Right ventricle myocardium superior (tissue), 1 donor: ENCODE data around the gene ESYT2. TPM values are rescaled to one million over a fixed set of nuclear protein-coding genes. Genes with fewer than 3 reads are reported as not detected.
"Not testable (repeated sequence)": the region's sequence is repeated elsewhere in the genome, so short reads cannot be mapped to it uniquely, and the experiment has no call there.

ENCODE experiments used
- ATAC-seq: fragments of 200-7000 bp; cut with Tn5 transposase; one replicate; pipeline ENCODE4 v1.9.1; 2020; ENCODE audit warnings: mild to moderate bottlenecking; ENCODE audit not compliant: poor library complexity
- DNase-seq: peaks from one replicate; pipeline ENCODE4 v3.0.0-alpha.2; 2020
- intact Hi-C: fragments of 100-400 bp; cut with DNase I; formaldehyde crosslinking; loops from one replicate; pipeline ENCODE4 v1.11.2; 2022
- long read RNA-seq: library from polyadenylated mRNA; unstranded; transcript quantifications from one replicate; pipeline ENCODE4 v2.0.0, GENCODE V29; 2021
- total RNA-seq: library from RNA; stranded (reverse); fragmentation: NEBNext Ultra II Directional; extraction: Animal tissue kit (Norgen Biotek cat#: 25700); gene quantifications from one replicate; pipeline ENCODE4 v1.2.1, GENCODE V29; 2021
- donor health status: DM: no; HTN: yes; CAD: no; lungs with severe emphysema.

The ESYT2 gene, protein sequence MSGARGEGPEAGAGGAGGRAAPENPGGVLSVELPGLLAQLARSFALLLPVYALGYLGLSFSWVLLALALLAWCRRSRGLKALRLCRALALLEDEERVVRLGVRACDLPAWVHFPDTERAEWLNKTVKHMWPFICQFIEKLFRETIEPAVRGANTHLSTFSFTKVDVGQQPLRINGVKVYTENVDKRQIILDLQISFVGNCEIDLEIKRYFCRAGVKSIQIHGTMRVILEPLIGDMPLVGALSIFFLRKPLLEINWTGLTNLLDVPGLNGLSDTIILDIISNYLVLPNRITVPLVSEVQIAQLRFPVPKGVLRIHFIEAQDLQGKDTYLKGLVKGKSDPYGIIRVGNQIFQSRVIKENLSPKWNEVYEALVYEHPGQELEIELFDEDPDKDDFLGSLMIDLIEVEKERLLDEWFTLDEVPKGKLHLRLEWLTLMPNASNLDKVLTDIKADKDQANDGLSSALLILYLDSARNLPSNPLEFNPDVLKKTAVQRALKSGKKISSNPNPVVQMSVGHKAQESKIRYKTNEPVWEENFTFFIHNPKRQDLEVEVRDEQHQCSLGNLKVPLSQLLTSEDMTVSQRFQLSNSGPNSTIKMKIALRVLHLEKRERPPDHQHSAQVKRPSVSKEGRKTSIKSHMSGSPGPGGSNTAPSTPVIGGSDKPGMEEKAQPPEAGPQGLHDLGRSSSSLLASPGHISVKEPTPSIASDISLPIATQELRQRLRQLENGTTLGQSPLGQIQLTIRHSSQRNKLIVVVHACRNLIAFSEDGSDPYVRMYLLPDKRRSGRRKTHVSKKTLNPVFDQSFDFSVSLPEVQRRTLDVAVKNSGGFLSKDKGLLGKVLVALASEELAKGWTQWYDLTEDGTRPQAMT
- 43.8 TPM for total RNA-seq
- long read RNA-seq, full-length matches to known transcripts = 60 of 87 reads
- long read RNA-seq, partial matches to known transcripts = 6 of 87 reads
- long read RNA-seq, other reads (novel, unspliced or antisense) = 21 of 87 reads

DNA sequence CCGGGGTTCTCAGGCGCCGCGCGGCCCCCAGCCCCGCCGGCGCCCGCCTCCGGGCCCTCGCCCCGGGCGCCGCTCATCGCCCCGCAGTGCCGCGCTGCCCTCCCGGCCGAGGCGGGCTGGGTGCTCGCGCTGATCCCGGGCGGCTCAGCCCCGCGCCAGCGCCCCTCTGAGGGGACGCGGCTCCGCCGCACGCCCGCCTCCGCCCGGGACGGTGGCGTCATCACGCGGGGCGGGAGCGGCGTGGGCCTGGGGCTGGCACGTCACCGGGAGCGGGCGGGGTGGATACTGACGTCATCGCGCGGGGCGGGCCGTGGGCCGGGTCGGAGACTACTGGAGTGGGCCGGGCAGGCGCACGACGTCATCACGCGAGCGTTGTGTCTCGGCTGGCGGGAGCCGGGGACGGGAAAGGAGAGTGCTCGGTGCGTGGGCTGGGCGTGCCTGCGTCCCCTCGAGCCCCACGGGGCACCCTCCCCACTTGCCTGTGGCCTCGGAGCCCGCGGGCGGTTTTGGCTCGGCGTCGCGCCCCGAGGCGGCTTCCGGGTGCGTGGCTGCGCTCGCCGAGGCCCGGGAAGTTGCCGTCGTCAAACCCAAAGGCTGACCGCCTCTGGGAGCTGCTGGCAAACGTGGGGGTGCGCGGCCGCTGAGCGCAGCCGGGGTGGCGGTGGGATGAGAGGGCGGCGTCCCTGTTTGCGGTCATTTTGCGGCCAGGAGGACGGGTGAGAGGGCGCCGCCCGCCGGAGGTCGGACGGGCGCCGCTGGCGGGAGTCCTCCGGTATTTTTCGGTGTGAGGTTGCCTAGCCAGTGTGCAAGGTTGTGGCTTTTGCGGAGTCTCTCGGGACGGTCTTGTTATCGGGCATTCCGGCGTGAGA, at the start of gene ESYT2:
TSS of gene ESYT2 (minus strand) at position 168 of the 869 bp plus-strand sequence. CDS start at position 77, 91 bp downstream.
- DNase-seq (peak; percentile 100), ATAC-seq (peak; percentile 94)
- intact Hi-C loops = loop anchor here (5.0 kb wide), 1 partner anchor 47 kb away; no protein-coding TSS in a partner anchor

DNA sequence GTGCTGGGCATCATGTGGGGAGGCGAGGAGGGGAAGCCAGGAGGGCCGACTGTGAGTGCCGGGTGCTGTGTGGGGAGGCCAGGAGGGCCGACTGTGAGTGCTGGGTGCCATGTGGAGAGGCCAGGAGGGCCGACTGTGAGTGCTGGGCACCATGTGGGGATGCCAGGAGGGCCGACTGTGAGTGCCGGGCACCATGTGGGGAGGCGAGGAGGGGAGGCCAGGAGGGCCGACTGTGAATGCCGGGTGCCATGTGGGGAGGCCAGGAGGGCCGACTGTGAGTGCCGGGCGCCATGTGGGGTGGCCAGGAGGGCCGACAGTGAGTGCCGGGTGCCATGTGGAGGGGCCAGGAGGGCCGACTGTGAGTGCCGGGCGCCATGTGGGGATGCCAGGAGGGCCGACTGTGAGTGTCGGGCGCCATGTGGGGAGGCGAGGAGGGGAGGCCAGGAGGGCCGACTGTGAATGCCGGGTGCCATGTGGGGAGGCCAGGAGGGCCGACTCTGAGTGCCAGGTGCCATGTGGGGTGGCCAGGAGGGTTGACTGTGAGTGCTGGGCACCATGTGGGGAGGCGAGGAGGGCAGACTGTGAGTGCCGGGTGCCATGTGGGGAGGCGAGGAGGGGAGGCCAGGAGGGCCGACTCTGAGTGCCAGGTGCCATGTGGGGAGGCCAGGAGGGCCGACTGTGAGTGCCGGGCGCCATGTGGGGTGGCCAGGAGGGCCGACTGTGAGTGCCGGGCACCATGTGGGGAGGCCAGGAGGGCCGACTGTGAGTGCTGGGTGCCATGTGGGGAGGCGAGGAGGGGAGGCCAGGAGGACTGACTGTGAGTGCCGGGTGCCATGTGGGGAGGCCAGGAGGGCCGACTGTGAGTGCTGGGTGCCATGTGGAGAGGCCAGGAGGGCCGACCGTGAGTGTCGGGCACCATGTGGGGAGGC, 49.1 kb upstream of the ESYT2 start:
- intact Hi-C loops, DNase-seq, ATAC-seq: not testable (repeated sequence)

DNA sequence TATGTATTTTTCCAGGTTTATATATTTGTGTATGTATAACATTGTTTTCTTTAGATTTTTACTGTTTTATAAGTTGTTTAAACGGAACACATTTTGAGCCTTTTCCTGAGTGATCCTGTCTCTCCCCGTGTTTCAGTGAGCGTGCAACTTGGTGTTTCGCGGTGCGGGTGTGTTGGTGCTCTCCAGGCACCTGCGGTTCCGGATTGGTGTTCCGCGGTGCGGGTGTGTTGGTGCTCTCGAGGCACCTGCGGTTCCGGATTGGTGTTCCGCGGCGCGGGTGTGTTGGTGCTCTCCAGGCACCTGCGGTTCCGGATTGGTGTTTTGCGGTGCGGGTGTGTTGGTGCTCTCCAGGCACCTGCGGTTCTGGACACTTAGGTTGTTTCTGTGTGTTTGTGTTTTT, 47.7 kb upstream of the ESYT2 start:
- DNase-seq (no peak), ATAC-seq (no peak)
- intact Hi-C loops = no loop called here

DNA sequence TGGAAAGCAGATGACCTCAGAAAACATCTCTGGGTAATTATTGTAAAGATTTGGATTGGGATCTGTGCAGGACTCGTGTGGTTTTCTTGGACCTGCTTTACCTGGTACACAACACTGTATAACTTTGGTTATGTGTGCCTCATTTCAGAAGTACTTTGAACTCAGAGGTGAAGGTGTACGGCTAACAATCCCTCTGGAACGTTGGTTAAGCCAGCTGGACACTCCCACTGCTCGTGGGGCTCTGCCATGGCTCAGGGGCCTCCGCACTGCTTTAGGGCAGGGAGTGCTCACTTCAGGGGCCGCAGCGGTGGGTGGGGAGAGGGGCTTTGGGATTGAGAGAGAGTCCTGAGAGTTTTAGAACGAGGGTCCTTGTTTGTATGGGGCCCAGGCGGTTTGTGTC, 40.6 kb upstream of the ESYT2 start:
- no peak for ATAC-seq
- DNase-seq = no peak
- intact Hi-C loops = no loop called here

DNA sequence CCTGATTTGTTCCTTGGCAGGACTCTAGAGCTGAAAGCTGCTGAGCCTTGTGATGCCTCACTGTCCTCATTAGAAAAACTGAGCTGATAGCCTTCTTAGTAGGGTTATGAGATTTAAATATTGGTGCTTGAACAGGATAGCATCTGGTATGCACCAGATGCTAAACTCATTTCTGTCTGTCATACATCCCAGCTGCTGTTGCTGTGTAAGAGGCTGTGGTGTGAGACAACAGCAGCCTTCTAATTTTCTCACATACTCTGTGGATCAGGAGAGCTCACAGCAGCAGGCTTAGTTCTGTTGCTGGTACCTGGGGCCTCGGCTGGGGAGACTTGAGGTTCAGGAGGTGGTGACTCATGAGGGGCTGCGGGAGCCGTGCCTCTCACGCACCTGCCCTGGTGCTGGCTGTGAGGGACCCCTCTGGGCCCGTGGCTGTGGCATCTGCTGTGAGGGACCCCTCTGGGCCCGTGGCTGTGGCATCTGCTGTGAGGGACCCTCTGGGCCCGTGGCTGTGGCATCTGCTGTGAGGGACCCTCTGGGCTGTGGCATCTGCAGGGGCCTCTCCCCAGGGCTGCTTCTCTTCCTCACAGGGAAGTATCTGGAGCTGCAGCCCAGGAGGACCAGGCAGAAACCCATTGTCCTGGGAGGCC, 39.6 kb upstream of the ESYT2 start:
- intact Hi-C loops = no loop called here
- DNase-seq = no peak
- no peak for ATAC-seq

DNA sequence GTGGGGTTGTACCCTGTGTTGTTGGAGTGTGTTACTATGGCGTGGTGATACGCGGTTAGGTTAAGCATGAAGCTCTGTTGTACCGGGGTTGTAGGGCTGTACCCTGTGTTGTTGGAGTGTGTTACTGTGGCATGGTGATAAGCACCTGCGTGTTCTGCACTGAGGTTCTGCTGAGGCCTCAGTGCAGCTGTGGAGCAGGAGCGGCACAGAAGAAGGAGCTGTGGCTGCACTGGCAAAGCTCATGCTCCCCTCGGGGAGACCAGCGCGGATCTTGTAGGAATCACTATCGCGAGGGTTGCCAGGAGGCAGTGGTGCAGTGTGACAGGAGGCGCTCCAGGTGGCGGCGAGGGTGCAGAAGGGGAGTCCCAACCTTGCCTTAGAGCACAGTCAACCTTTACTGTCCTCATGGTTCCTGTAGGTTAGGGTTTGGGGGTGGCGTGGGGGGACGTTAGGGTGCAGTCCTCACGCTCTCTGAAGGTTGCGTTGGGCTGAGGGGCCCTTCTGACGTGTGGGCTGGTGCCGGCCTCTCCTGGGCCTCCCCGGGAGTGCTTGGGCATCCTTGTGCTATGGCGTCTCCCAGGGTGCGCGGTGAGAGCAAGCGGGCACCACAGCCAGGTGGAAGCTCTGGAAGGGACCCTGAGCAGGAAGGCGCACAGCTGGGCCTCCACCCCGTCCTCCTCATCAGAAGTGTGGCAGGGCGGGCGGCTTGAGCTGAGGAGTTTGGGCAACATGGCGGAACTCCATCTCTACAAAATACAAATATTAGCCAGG, 38.1 kb upstream of the ESYT2 start:
- no peak for ATAC-seq
- no peak for DNase-seq
- intact Hi-C loops = no loop called here

DNA sequence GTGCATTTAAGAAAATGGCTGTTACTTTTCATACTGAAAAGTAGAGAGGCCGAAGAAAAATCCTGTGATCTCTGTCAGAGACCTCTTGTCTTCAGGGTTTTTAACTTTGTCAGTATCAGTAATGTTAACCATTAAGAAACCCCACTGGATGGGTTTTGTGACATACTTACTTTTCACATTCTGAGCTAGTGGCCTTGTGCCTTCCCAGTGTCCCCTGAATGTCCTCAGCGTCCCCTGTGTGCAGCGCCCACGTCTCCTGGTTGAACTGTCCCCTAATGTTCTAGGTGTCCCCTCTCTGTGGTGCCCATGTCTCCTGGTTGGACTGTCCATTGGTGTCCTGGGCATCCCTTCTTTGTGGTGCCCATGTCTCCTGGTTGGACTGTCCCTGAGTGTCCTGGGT, 36.7 kb upstream of the ESYT2 start:
- DNase-seq (no peak), ATAC-seq (no peak)
- intact Hi-C loops = no loop called here

DNA sequence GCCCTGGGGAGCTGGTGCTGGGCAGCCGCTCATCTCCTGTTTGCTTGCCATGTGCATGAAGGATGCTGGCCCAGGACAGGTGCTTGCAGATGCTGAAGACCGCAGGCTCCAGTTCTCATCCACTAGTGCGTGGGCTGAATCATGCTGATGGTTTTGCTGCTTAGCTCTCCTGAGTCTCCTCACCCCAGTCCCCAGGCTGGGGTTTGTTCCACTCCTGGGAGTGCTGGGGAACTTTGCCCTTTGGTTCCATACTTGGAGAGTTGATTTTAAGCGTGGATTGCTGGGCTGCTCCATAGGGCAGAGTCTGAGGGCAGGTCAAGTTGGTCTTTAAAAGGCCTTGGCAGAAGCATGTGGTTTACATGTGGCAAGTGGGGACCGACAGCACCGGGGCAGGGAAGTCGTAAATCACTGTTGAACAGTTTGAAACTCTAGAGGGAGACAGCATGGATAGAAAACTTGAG, 36.2 kb upstream of the ESYT2 start:
- ATAC-seq = no peak
- intact Hi-C loops = no loop called here
- DNase-seq = no peak

DNA sequence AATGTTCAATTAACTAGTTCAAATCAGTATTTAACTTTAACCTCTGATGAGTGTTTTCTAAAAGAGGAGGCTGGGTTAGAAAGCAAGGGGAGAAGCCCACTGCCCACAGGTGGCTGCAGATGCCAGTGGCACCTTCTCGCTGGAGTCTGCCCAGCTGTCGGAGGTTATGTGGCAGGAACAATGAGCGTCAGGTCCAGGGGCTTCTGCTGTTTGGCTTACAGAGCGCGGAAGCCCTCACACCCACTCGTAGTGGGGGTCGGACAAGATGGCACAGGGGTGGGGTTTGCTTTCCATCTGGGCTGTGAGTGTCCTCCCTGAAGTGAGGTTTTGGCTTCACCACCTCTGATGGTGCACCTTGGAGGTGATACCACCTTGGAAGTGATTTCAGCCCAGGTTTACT, 35.5 kb upstream of the ESYT2 start:
- intact Hi-C loops = no loop called here
- no peak for DNase-seq
- no peak for ATAC-seq

DNA sequence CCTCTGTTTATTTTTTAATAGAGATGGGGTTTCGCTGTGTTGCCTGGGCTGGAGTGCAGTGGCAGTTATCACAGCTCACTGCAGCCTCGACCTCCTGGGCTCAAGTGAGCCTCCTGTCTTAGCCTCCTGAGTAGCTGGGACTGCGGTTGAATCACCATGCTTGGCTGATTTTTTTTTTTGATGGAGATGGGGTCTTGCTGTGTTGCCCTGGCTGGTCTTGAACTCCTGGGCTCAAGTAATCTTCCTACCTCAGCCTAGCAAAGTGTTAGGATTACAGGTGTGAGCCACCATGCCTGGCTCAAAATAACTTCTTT, 35.2 kb upstream of the ESYT2 start:
- intact Hi-C loops = no loop called here
- ATAC-seq (no peak), DNase-seq (no peak)

DNA sequence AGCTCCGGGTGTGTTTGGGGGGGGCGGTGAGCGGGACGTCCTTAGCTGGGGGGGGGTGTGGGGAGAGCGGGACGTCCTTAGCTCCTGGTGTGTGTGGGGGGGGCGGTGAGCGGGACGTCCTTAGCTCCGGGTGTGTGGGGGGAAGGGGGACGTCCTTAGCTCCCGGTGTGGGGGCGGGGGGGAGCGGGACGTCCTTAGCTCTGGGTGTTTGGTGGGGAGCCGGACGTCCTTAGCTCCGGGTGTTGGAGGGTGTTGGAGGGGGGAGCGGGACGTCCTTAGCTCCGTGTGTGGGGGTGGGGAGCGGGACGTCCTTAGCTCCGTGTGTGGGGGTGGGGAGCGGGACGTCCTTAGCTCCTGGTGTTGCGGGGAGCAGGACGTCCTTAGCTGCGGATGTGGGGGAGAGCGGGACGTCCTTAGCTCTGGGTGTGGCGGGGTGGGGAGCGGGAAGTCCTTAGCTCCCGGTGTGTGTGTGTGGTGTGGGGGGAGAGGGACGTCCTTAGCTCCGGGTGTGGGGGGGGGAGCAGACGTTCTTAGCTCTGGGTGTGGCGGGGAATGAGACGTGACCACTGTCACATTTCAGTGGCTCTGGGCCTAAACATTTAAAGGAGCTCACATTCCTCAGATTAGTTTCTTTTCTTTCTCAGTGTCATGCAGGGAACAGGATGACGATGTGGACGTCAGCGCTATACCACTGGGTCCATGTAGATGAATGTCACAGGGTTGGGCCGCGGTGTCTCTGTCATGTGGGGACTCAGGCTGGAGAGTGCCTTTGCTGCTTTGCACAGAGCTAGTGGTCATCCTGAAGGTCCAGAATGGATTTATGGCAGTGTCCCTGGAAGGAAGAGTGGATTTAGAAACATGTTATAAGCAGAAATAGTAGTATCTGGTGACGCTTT, 34.5 kb upstream of the ESYT2 start:
- intact Hi-C loops = no loop called here
- ATAC-seq (peak; percentile 86), DNase-seq (peak; percentile 90)

DNA sequence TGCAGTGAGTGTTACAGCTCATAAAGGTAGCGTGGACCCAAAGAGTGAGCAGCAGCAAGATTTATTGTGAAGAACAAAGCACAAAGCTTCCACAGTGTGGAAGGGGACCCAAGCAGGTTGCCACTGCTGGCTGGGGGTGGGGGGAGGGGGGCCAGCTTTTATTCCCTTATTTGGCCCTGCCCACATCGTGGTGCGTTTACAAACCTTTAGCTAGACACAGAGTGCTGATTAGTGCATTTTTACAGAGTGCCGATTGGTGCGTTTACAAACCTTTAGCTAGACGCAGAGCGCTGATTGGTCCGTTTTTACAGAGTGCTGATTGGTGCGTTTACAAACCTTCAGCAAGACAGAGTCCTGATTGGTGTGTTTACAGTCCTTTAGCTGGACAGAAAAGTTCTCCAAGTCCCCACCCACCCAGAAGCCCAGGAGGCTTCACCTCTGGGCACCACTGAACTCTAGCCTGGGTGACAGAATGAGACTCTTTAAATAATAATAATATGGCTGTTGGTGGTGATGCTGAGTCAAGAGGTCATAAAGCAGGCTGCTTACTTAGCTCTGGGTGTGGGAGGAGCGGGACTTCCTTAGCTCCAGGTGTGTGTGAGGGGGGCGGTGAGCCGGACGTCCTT, 33.8 kb upstream of the ESYT2 start:
- intact Hi-C loops, DNase-seq: not testable (repeated sequence)
- ATAC-seq = peak; percentile 2

DNA sequence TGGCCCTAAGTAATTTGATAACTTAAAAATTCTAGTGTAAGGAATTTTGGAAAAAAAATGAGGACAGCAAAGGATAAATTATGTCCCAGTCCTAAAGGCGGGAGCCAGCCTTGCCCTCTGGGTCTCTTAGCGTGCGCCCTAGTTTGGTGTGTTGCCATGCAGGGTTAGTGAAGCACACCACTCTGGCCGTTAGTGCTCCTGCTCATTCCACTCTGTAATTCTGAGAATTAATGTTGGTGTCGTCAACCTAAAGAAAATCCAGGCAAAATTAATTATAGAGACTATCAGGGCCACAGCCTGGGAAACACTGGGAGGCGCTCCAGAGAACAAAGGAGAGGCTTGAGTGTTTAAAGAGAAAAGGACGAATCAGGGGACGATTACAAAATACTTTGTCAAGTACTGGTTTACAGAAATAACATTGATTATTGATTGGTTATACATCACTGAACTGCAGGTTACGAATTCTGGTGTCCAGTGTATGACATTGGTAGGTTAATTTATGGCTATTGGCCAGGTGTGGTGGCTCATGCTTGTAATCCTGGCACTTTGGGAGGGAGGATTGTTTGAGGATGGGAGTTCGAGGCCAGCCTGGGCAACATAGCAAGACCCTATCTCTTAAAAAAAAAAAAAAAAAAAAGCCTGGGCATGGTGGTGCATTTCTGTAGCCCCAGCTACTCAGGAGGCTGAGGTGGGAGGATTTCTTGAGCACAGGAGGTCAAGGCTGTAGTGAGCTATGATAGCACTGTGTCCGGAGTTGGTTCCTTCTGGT, 32.8 kb upstream of the ESYT2 start:
- intact Hi-C loops = no loop called here
- ATAC-seq = no peak

DNA sequence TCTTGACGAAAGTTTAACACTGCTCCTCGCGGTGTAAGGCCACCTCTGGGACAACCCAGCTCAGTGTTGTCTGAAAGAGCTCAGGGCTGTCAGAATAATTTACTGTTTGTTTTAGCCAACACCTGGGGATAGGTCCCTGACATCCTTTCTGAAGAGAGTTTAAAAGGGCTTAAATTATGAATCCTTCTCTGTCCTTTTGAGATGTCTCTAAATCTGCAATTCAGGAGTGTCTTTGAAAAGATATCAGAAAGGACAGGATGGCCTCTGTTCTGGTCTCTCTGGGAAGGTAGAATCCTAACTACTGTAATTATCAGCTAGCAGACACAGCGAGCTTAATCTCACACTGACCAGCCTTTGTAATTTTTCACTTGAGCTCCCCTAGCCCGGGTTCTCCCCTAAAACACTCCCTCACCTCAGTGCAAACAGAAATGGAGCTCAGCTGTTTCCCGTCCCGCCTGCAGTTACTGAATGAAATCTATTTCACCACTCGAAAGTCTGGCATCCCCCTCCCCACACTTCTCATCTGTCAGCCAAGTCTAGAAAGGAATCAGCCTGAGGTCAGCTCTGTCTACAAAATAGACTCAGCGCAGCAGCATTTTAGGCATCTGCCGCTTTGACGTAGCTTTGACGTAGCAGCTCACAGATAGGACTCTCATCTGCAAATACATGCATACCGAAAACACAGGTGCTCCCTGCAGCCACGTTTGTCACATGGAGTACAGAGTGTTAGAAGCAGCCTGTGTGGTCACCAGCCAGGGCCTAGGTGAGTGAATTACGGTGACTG, 31.9 kb upstream of the ESYT2 start:
- intact Hi-C loops = no loop called here
- DNase-seq = no peak
- ATAC-seq = no peak

More for the DNA sequence above, 32.8 kb upstream of the ESYT2 start:
- DNase-seq = no peak
